ENCODE measurements around the gene MELTF.

DNA sequence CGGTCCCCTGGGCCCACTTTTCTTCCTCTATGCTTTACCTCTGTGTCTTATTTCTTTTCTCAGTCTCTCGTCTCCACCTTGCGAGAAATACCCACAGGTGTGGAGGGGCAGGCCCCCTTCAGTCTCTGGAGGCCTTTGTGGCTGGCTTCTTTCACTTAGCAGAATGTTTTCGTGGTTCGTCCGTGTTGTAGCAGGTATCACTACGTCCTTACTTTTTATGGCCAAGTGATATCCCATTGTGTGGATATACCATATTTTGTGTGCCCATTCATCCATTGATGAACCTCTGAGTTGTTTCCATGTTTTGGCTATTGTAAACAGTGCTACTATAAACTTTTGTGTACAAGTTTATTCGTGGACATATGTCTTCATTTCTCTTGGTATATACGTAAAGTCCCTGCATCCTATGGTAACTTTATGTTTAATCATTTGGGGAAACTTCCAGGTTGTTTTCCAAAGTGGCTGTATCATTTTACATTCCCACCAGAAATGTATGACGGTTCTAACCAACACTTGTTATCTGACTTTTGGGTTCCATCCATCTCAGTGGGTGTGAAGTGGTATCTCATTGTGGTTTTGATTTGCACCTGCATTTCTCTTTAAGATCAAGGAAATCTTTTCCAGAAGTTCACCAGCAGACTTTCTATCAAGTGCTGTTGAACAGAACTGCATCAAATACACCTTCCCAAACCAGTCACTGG lies 66.5 kb downstream of the MELTF start:
- TF ChIP-seq, protein P1, sequence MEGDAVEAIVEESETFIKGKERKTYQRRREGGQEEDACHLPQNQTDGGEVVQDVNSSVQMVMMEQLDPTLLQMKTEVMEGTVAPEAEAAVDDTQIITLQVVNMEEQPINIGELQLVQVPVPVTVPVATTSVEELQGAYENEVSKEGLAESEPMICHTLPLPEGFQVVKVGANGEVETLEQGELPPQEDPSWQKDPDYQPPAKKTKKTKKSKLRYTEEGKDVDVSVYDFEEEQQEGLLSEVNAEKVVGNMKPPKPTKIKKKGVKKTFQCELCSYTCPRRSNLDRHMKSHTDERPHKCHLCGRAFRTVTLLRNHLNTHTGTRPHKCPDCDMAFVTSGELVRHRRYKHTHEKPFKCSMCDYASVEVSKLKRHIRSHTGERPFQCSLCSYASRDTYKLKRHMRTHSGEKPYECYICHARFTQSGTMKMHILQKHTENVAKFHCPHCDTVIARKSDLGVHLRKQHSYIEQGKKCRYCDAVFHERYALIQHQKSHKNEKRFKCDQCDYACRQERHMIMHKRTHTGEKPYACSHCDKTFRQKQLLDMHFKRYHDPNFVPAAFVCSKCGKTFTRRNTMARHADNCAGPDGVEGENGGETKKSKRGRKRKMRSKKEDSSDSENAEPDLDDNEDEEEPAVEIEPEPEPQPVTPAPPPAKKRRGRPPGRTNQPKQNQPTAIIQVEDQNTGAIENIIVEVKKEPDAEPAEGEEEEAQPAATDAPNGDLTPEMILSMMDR (IDR thresholded peaks at IDR 0.05), result no peak
- no peak for TF ChIP-seq POLR2A (IDR thresholded peaks at IDR 0.05)
